IPS-18c (cell line): ENCODE data around the gene PLD1.

Experiments
- H3K4me3 ChIP-seq: 2 replicates; pipeline ENCODE4 v1.7.0; 2013; ENCODE audit warnings: low read depth, mild to moderate bottlenecking, low read length, moderate library complexity; ENCODE audit not compliant: insufficient read depth
- H3K9me3 ChIP-seq: one replicate; pipeline ENCODE4 v1.6.1; 2013; ENCODE audit warnings: mild to moderate bottlenecking, low read length, moderate library complexity; ENCODE audit not compliant: control insufficient read depth, insufficient read depth

PLD1 gene

DNA sequence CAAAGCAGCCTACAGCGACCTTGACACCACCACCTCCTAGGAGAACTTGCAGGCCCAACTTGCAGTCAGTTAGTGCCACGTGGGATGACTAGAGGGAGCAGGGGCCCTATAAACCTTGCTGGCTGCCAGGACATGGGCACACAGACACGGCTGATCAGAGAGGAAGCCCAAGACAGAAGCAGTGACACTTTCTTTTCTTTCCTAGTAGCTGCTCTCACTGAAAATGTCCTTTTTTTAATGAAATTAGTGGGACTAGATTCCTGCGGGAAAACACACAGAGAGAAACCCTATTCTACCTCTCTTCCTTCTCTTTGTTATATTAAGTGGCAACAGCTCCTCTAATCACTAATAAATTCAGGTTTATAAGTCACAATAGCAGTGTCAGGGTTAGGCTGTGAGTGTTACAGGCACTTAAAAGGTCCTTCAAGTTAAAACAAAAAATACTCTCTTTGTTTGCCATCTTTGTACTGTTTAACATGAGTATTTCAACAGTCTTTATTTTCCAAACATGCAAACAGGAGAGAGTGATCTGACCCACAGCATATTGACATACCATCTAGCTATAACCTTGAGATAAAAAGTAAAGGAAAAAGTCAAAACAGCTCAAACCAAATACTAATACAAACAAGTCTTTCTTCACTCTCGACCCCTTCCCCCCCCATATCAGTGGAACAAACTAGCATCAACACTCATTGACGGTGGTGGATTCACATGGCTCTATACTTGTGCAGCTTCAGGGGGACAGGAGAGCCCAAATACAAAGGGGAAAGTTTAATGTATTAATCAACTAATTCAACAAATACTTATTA lies 30.7 kb upstream of the PLD1 start:
- no peaks in the 10 kb centered on the region for H3K9me3 ChIP-seq
- no peak overlapping the region for H3K4me3 ChIP-seq

DNA sequence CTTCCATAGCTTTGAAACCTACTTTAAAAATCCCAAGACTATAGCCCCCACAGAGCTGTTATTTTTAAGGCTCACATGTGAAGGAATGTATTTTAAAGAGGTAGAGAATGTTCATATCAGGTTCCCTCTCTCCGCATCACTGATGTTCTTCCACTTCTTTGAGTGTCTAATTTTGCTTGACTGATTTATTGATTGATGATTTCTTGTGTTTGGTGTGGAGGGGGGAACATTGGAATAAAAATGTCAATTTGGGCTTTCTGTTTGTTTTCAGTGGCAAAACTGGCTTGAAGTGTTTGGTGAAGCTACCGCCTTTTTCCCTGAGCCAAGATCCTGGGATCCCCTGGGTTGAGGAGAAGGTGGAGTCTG lies 30.1 kb upstream of the PLD1 start:
- H3K9me3 ChIP-seq: no peaks in the 10 kb centered on the region
- H3K4me3 ChIP-seq: no peak overlapping the region

DNA sequence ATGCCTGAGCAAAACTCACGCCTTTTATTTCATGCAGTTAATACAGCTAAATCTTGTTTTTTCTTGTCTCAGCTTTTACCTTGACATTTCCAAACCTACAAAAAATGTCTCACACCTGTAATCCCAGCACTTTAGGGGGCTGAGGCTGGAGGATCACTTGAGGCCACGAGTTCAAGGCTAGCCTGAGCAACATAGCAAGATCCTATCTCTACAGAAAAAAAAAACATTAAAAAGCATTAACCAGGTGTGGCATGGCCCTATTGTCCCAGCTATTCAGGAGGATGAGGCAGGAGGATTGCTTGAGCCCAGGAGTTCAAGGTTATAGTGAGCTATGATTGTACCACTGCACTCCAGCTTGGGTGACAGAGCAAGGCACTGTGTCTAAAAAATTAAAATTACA lies 29.0 kb upstream of the PLD1 start:
- no peak overlapping the region for H3K4me3 ChIP-seq
- no peaks in the 10 kb centered on the region for H3K9me3 ChIP-seq

DNA sequence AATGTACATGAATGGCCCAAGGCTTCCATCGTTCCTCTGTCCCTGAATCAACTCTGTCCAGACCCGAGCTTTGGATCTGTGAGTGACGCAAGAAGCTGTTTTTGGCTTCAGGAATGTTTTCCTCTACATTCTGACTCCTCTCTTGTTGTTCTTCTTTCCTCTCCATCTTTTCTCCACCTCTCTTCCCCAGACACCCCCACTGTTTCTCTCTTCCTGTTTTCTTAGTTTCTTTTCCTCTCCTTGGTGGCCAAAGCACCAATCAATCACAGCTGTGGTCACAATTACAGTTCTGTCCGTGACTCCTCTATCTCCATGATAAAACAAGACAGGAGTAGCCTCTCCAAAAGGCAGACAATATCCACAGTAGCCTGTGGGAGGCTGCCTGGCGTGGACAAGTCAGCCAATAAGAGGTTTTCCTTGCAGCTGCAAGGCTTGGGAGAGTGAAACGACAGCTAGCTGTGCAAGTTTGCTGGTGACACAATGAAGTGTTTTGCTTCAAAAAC lies 28.0 kb upstream of the PLD1 start:
- no peaks in the 10 kb centered on the region for H3K9me3 ChIP-seq
- H3K4me3 ChIP-seq: no peak overlapping the region

DNA sequence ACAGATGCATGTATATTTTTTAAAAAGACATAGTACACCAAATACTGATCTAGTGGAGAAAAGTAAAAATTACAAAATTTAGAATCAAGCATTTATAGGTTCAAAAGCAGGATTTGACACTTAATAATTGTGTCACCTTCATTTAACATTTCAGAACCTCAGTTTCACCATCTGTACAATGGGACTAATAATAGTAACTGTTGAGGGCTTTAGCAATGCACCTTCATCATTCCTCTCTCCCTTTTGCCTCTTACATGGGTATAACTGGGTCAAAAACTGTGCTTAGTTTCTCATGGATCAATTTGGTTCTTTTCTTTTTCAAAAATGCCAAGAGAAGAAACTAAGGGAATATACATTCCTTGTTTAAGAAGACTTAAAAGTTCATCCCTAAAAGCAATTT lies 27.4 kb upstream of the PLD1 start:
- H3K9me3 ChIP-seq: no peaks in the 10 kb centered on the region
- H3K4me3 ChIP-seq: no peak overlapping the region

DNA sequence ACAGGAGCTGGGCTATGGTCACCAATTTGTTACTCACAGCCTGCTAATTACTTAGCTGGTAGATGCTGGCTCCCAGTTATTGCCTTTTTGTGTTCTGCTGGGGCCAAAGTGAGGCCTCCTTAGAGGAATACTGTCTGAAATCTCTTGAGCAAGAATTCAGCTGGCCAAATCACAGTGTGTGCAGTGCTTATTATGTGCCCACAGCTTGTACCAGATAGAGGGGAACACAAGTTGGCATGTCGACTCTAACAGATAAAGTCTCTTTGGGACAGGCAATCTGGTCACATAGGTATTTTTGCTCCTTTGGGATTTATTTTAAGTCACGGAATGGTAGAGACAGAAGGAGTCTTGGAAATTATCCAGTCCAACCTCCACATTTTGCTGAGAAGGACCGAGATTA lies 26.6 kb upstream of the PLD1 start:
- no peak overlapping the region for H3K4me3 ChIP-seq
- H3K9me3 ChIP-seq: no peaks in the 10 kb centered on the region

DNA sequence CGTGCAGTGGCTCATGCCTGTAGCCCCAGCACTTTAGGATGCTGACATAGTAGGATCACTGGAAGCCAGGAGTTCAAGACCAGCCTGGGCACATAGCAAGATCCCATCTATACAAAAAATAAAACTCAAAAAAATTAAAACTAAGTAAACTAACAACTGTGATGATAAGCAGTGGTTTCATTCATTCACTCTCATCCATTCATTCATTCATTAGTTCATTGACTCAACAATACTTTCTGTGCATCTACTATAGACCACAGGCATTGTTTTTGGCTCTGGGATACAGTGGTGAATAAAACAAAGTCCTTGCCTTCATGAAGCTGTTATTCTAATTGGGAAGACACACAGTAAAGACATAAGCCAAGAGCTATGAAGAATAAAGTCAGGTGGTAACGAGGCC lies 25.3 kb upstream of the PLD1 start:
- H3K9me3 ChIP-seq: no peaks in the 10 kb centered on the region
- H3K4me3 ChIP-seq: no peak overlapping the region

DNA sequence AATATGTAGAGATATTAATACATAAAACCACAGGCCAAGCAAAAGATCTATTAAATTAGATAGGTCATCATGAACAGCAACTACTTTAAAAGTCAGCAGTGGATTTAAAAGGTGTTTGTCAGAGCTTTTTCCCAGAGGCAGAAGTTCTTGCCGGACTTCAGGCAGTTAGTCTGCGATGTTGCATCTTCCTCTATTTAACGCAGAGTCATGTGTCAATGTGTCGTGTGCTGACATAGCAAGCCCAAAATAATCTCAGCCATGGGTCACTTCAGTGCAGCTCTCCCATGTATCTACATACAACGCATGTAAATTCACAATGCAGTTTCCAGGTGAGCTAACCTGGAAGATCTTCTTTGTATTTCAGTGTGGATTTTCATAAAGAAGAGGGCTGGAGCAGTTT lies 24.8 kb upstream of the PLD1 start:
- H3K9me3 ChIP-seq: no peaks in the 10 kb centered on the region
- H3K4me3 ChIP-seq: no peak overlapping the region

DNA sequence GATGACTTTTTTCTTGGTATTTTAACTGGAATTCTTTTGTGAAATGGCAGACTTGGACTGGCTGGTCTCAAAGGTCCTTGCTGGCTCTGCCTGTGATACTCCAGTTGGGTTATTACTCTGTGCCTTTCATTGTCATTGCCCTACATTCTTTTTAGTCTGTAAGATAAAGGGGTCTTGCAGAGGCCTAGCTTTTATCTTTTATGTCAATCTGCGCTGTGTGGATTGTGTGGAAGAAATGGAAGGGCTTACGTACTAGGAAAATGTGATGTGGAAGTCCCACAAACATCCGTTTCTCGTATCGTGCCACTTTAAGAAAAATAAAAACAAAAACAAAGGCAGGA lies 24.1 kb upstream of the PLD1 start:
- Histone ChIP-seq H3K9me3 (no peaks in the 10 kb centered on the region), H3K4me3 (no peak overlapping the region)

DNA sequence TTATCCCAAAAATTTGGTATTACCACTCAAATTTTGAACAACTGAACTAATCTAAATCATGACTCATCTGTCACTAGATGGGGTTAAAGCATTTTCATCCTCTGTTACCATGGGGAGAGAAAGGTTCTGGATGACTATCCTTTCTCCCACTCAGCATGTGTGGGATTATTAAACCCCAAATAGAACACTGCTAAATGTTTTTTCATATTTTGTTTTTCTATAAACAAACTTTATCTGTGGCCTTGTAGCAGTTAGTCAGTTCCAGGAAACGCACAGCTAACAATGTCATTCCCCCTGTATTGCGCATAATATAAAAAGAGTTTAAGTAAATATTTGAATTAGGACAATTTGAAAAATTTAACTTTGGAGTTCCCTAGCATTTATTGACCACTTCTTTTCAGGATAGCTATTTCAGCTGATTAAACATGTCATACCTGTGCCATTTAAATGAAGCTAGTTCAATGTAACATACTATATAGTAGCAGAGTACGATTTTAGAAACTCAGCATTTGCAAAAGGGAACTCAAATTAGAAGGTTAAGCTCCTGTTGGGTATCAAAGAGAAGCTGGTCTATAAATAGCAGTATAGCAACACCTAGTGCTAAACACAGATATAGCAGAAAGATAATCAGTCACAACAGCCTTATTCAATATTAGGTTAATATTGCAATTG lies 23.6 kb upstream of the PLD1 start:
- no peak overlapping the region for H3K4me3 ChIP-seq

DNA sequence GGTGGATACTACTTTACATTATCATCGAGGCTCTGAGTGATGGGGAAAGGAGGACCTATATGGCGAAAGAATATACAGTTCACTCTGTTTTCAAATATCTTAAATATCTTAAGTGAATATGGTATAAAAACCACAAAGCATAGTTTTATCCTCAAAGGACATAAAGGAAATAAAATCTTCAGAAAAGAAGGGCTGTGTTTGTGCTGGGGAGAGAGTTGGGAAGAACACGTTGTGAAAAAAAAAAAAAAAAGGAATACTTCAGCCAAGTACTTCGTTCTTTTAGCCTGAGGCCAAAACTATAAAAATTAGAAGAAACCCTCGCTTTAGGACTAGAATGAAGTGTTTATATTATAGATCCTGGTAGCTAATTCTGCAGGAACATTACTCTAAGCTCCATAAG lies 22.7 kb upstream of the PLD1 start:
- Histone ChIP-seq H3K4me3 (no peak overlapping the region), H3K9me3 (no peaks in the 10 kb centered on the region)

More for the DNA sequence above, 23.6 kb upstream of the PLD1 start:
- H3K9me3 ChIP-seq: no peaks in the 10 kb centered on the region

DNA sequence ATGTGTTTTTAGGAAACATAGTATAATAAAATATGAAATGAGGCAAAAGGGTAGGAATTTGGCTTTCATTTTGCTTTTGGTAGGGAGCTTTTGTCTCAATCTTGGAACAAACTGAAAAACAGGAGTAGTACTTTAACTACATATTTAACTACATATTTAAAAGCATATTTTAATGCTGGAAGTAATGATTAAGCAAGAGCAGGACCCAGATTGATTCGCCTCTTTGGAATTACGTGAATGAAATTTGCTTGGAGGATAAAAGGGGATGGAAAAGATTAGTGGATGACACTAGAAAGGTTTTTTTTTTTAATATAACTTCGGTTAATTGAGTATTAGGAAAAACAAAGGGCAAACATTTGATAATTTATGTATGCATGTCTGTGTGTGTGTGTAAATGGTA lies 21.7 kb upstream of the PLD1 start:
- H3K4me3 ChIP-seq: no peak overlapping the region
- no peaks in the 10 kb centered on the region for H3K9me3 ChIP-seq

DNA sequence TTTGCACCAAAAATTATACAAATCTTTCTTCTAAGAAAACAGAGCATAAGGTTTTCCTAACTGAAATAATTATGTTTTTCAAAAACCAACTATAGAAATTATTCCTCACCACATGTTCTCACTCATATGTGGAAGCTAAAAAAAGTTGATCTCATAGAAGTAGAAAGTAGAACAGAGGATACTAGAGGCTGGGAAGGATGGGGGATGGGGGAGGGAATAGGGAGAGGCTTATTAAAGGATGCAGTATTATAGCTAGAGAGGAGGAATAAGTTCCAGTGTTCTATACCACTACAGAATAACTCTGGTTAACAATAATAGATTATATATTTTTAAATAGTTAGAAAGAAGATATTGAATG lies 20.2 kb upstream of the PLD1 start:
- Histone ChIP-seq H3K9me3 (no peaks in the 10 kb centered on the region), H3K4me3 (no peak overlapping the region)

DNA sequence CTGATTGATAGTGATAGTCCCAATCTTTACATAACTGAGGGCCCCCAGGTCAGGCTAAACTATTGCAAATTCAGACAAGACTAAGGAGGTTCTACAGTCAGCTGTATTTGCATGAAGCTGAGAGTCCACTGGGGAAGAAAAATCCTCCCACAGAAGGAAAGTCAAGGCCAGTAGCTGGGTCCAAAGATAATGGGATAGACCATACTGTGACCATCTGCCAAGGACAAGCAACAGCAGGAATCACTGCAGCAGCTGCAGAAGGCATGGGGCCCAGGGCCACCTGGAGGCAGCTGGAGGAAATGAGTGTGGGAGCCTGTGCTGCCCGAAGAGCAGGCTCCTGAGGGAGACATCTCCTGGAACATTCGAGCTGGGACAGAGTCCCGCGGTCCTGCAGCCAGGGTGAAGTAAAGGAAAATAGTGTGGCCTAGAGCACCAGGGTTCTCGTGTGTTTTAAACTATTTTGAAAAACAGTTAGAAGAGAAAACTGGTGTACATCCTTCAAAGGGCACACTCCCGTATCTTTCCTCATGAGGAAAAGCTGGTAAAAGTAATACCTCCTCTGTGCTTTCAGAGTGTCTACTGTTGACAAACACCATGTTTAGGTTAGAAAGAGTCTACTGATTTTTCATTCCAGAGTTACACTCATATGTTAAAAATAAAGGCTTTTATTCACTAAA lies 19.7 kb upstream of the PLD1 start:
- H3K9me3 ChIP-seq: no peaks in the 10 kb centered on the region
- H3K4me3 ChIP-seq: no peak overlapping the region

DNA sequence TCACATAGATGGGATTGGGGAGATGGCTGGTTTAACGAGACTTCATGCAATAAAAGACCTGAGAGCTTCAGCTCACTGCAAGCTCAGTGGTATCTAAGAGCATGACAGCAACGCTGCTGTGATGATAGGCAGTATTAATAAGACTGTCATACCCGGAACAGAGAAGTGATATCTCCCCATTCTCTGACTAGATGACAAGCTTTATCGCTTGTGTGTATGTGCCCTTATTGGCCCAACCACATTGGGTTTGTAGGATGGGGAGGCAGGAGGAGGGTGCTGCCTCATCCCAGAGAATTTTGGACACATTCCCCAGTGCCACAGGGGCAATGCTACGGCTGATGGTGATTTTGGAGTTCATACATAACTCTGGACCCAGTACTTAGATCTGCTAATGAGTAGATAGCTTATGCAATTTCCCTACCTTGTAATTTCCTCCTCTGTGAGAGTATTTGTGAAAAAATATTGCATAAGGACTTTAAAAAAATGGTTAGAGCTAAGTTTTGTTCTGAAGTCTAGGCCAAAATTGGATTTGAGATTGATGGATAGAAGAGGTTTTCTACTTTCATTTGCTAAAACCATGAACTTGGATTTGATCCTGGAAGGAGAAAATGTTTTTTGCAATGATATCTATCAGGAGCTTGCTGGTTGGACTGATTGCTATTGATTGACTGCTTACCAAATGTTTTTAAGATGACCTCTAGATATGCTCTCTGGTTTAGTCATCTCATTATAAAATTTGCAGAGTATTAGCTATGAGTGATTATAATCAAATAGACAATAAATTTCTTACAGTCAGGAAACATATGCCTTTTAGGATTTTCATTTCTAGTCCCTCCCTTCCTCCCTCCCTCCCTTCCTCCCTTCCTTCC lies 18.9 kb upstream of the PLD1 start:
- Histone ChIP-seq H3K9me3 (no peaks in the 10 kb centered on the region), H3K4me3 (no peak overlapping the region)

DNA sequence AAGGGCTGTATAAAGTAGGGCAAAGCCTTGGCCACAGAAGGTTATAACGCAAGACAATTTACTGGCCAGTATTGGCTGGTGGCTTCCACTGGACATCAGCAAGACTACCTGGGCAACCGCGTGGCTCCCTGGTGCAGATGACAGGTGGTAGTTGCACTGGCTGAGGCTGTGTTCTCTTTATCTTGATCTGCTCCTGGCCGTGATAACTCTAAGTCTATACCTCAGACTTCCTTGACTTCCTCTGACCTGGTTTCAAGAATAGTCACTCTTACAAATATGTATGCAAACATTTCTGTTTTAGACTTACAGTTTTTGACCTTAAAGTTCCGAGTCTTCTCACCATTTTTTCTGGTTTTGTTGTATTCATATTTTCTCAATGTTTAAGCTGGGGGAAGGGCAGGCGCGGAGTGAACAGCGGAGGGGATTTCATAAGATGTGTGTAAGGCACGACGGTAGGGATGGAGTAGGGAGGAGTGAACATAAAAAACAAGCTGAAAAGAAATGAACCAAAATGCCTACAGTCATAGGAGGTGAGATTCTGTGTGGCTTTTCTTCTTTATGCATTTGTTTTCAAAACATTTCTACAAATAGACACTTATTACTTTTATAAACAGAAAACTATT lies 17.7 kb upstream of the PLD1 start:
- H3K4me3 ChIP-seq: no peak overlapping the region
- no peaks in the 10 kb centered on the region for H3K9me3 ChIP-seq

DNA sequence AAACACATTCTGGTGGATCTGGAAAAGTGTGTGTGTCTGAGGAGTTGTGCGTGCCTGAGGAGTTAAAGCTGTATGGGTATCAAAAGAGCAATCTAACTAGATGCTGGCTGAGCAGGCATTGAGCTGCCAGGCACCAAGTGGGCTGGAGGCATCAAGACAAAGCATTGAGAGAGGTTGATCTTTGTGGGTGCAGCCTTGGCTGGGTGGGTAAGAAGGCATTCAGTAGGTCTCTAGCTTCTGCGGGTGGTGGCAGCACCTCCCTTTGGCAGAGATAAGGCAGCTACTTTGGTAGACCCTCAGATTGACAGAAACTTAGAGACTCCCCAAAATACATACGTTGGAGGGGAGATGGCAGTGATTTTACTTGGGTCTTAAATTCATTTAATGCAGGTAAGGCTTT lies 17.1 kb upstream of the PLD1 start:
- no peak overlapping the region for H3K4me3 ChIP-seq
- no peaks in the 10 kb centered on the region for H3K9me3 ChIP-seq
